Non-pigmented ciliary epithelial cell (primary cell): ENCODE measurements around the gene FZD10.

Experiments
- DNase-seq: peaks from one replicate; pipeline ENCODE4 v3.0.0-alpha.2; 2010; ENCODE audit warnings: low read depth

Gene FZD10

GRCh38 chr12:130154276-130155070, 7.8 kb upstream of the FZD10 start:
- no peak for DNase-seq

GRCh38 chr12:130155416-130156073, 6.7 kb upstream of the FZD10 start:
- DNase-seq: no peak

- DNase-seq: no peak
Observed at GRCh38 chr12:130156652-130157275, 5.5 kb upstream of the FZD10 start.

DNA sequence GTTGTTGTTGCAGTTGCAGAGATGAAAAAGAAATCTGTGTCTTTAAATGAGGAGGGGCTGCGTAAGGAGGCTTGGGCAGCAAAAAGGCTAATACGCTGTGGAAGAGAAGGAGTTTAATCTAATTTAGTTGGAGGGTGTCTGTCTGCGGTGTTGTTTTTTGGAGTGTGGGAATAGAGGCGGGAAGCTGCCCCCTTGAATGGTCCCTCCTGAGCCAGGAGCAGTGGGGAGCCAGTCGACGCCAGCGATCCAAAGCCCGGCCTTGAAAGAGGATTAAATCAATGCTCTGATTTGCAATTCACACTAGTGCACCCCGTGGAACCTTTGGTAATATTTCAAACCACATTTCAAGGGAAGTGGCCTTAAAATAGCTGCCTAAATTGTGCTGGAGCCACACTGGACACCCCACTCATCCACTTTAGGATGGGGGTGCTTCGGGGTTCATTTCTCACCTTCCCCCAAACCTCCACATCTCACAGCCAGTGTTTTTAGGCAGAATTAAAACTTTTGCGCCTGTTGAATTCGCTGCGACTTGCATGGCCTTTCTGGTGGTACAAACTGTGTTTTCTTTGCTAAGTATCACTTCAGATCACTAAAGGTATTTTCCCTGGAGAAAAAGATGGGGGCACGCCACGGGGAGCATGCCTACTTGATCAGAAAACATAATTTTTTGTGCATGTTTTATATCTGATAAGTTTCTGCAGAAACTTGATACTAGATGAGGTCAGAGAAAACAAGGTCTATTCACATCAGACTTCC, 4.1 kb upstream of the FZD10 start:
- DNase-seq: no peak

GRCh38 chr12:130158754-130159059, 3.6 kb upstream of the FZD10 start:
- no peak for DNase-seq

DNA sequence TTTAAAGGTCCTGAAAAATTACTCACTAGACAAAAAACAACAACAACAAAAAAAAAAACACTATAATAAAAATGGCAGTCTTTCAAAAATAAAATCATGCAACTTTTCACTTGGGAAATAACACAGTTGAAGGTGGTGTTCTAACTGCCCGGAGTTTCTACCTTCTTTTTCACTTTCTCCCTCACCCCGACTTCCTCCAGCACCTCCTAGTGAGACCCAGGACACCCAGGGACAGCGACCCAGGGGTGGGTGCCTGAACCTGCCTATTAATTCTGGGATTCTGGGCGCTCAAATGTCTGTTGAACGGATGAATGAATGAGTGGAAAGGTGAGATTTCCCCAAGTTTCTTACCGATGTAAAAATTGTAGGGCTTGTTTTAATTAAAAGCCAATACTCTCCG, 2.0 kb upstream of the FZD10 start:
- no peak for DNase-seq

- no peak for DNase-seq
Observed at GRCh38 chr12:130160711-130161231, 1.5 kb upstream of the FZD10 start.

DNA sequence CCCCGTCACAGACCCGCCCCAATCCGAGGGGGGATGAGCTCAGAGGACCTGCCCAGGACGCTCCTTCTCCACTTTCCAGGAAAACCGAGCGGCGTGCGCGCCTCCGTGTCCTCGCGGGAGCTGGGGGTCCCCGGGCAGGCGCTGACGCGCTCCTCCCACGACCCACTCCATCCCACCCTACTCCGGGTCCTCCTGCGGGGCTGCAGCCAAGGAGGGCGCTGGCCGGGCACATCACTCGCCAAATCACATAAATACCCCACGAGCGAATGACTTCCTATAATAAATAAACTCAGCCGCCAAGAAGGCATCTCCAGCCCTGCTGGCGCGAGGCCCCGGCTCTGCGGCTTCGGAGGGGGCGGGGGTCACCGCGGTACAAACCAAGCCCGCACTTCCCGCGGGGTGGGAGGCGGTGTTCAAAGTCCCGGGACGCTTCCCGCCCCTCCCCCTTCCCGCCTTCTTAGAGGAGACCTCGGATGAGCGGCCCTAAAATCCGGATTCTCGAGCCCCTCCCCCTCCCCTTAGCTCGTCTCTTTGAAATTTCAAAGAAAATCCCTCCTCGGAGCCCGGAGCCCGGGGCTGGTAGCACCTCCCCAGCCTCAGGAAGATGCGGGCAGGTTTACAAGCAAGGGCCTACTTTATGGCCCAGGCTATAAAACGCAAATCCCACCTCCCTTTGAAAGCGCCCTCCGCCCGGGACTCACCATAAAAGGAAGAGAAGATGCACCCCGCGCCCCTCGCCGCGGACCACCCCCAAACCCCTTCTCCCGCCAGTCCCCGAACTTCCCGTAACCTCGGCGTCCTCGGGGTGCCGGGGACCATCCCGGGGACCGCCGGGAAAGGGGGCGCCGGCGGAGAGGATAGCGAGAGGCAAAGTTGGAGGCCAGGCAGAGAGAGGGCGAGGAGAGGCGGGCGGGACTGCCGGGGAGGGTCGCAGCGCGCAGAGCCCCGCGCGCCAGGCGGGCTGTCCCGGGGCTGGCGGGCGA, 712 bp upstream of the FZD10 start:
- DNase-seq: no peak

DNA sequence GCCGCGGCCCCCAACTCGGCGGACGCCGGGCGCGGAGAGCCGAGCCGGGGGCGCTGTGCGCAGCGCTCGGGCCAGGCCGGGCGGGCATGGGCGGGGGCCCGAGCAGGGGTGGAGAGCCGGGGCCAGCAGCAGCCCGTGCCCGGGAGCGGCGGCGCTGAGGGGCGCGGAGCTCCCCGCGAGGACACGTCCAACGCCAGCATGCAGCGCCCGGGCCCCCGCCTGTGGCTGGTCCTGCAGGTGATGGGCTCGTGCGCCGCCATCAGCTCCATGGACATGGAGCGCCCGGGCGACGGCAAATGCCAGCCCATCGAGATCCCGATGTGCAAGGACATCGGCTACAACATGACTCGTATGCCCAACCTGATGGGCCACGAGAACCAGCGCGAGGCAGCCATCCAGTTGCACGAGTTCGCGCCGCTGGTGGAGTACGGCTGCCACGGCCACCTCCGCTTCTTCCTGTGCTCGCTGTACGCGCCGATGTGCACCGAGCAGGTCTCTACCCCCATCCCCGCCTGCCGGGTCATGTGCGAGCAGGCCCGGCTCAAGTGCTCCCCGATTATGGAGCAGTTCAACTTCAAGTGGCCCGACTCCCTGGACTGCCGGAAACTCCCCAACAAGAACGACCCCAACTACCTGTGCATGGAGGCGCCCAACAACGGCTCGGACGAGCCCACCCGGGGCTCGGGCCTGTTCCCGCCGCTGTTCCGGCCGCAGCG, 639 bp downstream of the FZD10 start:
- DNase-seq: no peak

GRCh38 chr12:130163461-130164215, 1.4 kb downstream of the FZD10 start:
- DNase-seq: no peak

DNA sequence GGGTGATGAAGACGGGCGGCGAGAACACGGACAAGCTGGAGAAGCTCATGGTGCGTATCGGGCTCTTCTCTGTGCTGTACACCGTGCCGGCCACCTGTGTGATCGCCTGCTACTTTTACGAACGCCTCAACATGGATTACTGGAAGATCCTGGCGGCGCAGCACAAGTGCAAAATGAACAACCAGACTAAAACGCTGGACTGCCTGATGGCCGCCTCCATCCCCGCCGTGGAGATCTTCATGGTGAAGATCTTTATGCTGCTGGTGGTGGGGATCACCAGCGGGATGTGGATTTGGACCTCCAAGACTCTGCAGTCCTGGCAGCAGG, 1.9 kb downstream of the FZD10 start:
- no peak for DNase-seq

DNA sequence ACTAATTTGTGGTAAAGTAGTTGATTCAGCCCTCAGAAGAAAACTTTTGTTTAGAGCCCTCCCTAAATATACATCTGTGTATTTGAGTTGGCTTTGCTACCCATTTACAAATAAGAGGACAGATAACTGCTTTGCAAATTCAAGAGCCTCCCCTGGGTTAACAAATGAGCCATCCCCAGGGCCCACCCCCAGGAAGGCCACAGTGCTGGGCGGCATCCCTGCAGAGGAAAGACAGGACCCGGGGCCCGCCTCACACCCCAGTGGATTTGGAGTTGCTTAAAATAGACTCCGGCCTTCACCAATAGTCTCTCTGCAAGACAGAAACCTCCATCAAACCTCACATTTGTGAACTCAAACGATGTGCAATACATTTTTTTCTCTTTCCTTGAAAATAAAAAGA, 2.7 kb downstream of the FZD10 start:
- no peak for DNase-seq

GRCh38 chr12:130166306-130166705, 4.0 kb downstream of the FZD10 start:
- no peak for DNase-seq

- no peak for DNase-seq
Observed at GRCh38 chr12:130167537-130167936, 5.3 kb downstream of the FZD10 start.

DNA sequence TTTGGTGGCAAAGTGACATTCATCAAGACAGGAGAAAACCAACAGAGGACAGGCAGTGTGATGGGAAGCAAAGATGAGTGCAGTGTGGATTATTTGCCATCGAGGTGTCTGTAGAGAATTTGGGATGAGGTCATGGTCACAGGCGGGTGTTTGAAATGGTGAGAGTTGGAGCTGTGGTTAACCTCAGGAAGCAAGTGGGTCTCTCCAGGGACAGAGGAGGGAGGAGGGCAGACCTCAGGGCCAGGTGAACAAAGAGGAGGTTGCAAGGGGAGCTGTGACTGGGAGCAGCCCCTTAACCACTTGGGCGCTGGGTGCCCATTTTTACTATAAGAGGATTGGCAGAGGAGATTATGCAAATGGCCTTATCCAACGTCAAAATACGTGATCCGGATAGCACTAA, 7.0 kb downstream of the FZD10 start:
- DNase-seq: no peak

DNA sequence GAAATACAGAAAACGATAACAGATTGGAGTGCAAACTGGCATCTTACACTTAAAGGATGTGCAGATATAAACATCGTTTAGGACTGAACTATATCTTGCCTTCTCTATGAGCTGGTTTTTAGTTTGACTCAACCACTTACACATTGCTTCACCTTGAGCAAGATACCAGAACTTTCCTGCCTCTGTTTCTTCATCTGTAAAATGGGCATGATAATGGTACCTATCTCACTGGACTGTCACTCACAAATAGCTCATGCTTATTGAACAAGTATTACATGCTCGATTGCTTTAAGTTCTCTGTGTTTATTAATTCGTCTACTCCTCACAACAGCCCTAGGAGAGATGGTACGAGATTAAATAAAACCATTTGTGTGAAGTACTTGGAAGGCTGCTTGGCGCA, 7.7 kb downstream of the FZD10 start:
- DNase-seq: no peak

- no peak for DNase-seq
Observed at GRCh38 chr12:130170611-130171010, 8.3 kb downstream of the FZD10 start.

- no peak for DNase-seq
Observed at GRCh38 chr12:130177635-130178242, 15.5 kb downstream of the FZD10 start.

- no peak for DNase-seq
Observed at GRCh38 chr12:130178282-130178681, 16.0 kb downstream of the FZD10 start.

DNA sequence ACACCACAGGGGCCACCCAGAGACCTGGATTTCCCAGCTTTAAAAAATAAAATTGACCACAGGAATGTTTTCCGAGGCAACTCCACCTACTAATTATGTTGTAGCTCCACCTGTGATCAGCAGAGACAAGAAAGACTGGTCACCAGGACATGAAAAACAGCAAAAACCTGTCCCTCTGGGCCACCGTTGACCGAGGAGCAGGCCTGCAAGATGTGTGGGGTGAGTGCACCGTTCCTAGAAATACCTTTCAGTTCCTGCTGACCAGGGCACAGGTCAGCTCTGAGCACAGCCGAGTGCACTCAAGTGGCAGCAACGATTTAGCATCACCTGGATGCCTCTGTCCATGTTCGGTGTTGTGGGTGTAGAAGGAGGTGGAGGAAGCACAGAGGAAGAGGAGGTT, 16.9 kb downstream of the FZD10 start:
- no peak for DNase-seq
